GM19193 (cell line): ENCODE data around the gene NFATC1.

Experiments
- POLR2A ChIP-seq: IDR thresholded peaks from 4 replicates; pipeline ENCODE4 v1.6.1; 2011; ENCODE audit not compliant: insufficient read depth, insufficient read length; ENCODE audit errors: extremely low read depth

The NFATC1 gene

GRCh38 chr18:79533591-79533990 is 137.9 kb downstream of the NFATC1 start:
- no peak for TF ChIP-seq POLR2A

- no peak for TF ChIP-seq POLR2A
Observed at GRCh38 chr18:79534356-79534755, 138.6 kb downstream of the NFATC1 start.

GRCh38 chr18:79537758-79538157 is 142.0 kb downstream of the NFATC1 start:
- no peak for TF ChIP-seq POLR2A

- TF ChIP-seq POLR2A = no peak
Observed at GRCh38 chr18:79538635-79539034, 142.9 kb downstream of the NFATC1 start.

GRCh38 chr18:79540161-79540903 is 144.6 kb downstream of the NFATC1 start:
- TF ChIP-seq POLR2A = no peak

- no peak for TF ChIP-seq POLR2A
Observed at GRCh38 chr18:79540904-79541282, 145.2 kb downstream of the NFATC1 start.

GRCh38 chr18:79542213-79542612 is 146.5 kb downstream of the NFATC1 start:
- no peak for TF ChIP-seq POLR2A

GRCh38 chr18:79542876-79543750 is 147.4 kb downstream of the NFATC1 start:
- no peak for TF ChIP-seq POLR2A

GRCh38 chr18:79543861-79544385 is 148.2 kb downstream of the NFATC1 start:
- TF ChIP-seq POLR2A = no peak

GRCh38 chr18:79544386-79544963 is 148.7 kb downstream of the NFATC1 start:
- no peak for TF ChIP-seq POLR2A

GRCh38 chr18:79545255-79545654 is 149.5 kb downstream of the NFATC1 start:
- no peak for TF ChIP-seq POLR2A

- TF ChIP-seq POLR2A = no peak
Observed at GRCh38 chr18:79545736-79546171, 150.0 kb downstream of the NFATC1 start.

GRCh38 chr18:79546781-79547272 is 151.1 kb downstream of the NFATC1 start:
- no peak for TF ChIP-seq POLR2A

GRCh38 chr18:79547413-79548076 is 151.8 kb downstream of the NFATC1 start:
- TF ChIP-seq POLR2A = no peak

GRCh38 chr18:79548077-79548450 is 152.3 kb downstream of the NFATC1 start:
- no peak for TF ChIP-seq POLR2A
